ENCODE measurements around the gene EMC9. TPM values are rescaled to one million over a fixed set of nuclear protein-coding genes. Genes with fewer than 3 reads are reported as not detected.

Gene EMC9
- total RNA-seq, 1 experiment from 2014 or later = 42.0 TPM

DNA sequence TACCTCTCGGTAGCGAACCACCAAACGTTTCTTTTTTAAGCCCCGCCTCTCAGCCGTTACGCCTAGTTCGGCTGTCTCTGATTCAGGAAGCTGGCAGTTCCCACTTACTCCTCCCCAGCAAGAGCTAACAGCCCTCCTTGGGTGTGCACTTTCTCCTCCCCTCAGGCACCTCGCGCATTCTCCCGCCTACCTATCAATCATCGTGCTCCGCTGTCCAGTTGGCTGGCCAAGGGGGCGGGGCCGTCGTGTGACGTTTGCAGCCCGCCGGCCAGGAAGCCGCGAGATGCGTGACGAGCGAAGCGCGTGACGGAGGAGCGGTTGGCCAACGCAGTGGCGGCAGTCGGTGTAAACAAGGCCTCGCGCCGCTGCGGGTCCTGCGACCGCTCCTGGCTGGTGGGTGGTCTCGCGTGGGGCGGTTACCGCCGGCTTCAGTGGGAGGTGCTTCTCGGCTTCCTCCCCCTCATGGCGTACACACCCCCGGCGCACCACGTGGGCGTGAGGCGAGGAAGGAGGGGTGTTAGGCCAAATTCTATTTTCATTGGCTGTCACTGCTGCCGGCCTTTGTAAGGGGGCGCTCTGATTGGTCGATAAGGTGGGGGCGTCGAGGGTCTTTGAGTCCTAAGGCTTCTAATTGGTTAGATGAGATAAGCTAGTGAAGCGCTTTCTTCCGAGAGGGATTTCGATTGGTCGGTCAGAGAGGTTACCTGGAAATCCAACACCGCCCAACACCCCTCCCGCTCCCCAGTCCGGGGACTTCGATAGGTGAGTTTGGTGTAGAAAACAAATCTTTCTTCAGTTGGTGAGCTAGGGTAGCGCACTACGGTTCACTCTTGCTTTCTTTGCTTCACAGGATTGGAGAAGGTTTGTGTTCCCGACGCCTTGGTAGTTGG is 26.6 kb downstream of the EMC9 start, which contains the start of the genes DCAF11 and NRL (continued):
- TF ChIP-seq EZH2phosphoT487 (IDR thresholded peaks at IDR 0.05; ENCODE audit: borderline replicate concordance) (no peak), CBX3 (IDR thresholded peaks at IDR 0.05; ENCODE audit: low read depth) (no peak), RAD21 (IDR thresholded peaks at IDR 0.05; ENCODE audit: low read depth) (no peak), POLR2A (IDR thresholded peaks at IDR 0.05; ENCODE audit: borderline replicate concordance, extremely low read depth, insufficient read depth, insufficient read length) (peak; percentile 2), FOSL1 (IDR thresholded peaks at IDR 0.05; ENCODE audit: low read depth) (no peak), ELF1 (IDR thresholded peaks at IDR 0.05; ENCODE audit: borderline replicate concordance, low read depth) (peak; percentile 73), ZFX (IDR thresholded peaks at IDR 0.05) (no peak), JUND (IDR thresholded peaks at IDR 0.05) (no peak)

GRCh38 chr14:24113801-24114531 is 27.4 kb downstream of the EMC9 start:
- CTCF ChIA-PET = interaction anchor here (0.7 to 2.7 kb wide), 12 partner anchors 8 to 183 kb away, joined by 3 to 11 read pairs (median 4); partner anchors contain the start of genes EMC9, IRF9, PSME1 and PSME2
- Histone ChIP-seq H3K4me3 (replicated peaks in 1 of 2; ENCODE audit: low read depth in 1 of 2, low read length in 2 of 2) (peak overlapping the region; percentile 86 to 92), H3K9me2 (ENCODE audit: insufficient read depth) (no peaks in the 10 kb centered on the region), H3K4me2 (ENCODE audit: low read length) (peak overlapping the region; percentile 95), H3K27me3 (ENCODE audit: insufficient read depth, low read length) (no peaks in the 10 kb centered on the region), H2AFZ (ENCODE audit: low read depth, low read length, poor library complexity, severe bottlenecking) (peak overlapping the region; percentile 74), H3K9ac (ENCODE audit: low read length) (peak overlapping the region; percentile 84), H3K9me3 (ENCODE audit: control insufficient read depth in 1 of 2, insufficient read depth in 1 of 2, low read depth in 1 of 2, low read length in 2 of 2) (no peaks in the 10 kb centered on the region), H3K79me2 (ENCODE audit: insufficient read depth, low read length) (peaks cover 14% of the 10 kb centered on the region; the same call in 1 of the 2 replicates), H3K27ac (ENCODE audit: low read depth, low read length) (peak overlapping the region; percentile 97), H4K20me1 (ENCODE audit: insufficient read depth) (no peaks in the 10 kb centered on the region), H3K36me3 (ENCODE audit: control insufficient read depth in 1 of 2, insufficient read depth in 2 of 2, low read length in 2 of 2) (peaks cover 5 to 9% of the 10 kb centered on the region in 2 experiments; a peak in 2 of 4 replicates), H3K4me1 (ENCODE audit: control insufficient read depth in 1 of 2, insufficient read depth in 2 of 2, low read length in 2 of 2) (peaks cover 7 to 20% of the 10 kb centered on the region in 2 experiments; a peak in 3 of 4 replicates)
- peak; percentile 59 for ATAC-seq
- intact Hi-C loops (cut with micrococcal nuclease) = loop anchor here (1.0 to 5.0 kb wide), 4 partner anchors 20 to 98 kb away; partner anchors contain the start of genes CHMP4A, IRF9, PCK2 and PSME2
- RAD21 ChIA-PET (ENCODE audit: low non-redundant PET in 1 of 2, low total read pairs in 2 of 2, uncharacterized antibody in 2 of 2, unreplicated experiment in 2 of 2) = interaction anchor here (0.6 to 1.7 kb wide), 4 partner anchors 13 to 52 kb away, joined by 3 to 10 read pairs (median 4); partner anchors contain the start of genes EMC9 (in 1 of the 2) and PSME1 (in 1 of the 2)
- DNase-seq (ENCODE audit: low read depth, low spot score) = peak; percentile 94
- BruUV-seq (replicated peaks) = no TSS peak
- POLR2A ChIA-PET = interaction anchor here (0.8 to 2.6 kb wide), 17 partner anchors 9 to 184 kb away, joined by 3 to 49 read pairs (median 5); partner anchors contain the start of genes EMC9, FITM1, IPO4 and IRF9
- TF ChIP-seq EZH2 (IDR thresholded peaks at IDR 0.05) (no peak), JUND (IDR thresholded peaks at IDR 0.05) (no peak), ATF3 (IDR thresholded peaks at IDR 0.05) (no peak), CEBPB (IDR thresholded peaks at IDR 0.05; ENCODE audit: low read depth) (peak; percentile 81), EZH2phosphoT487 (IDR thresholded peaks at IDR 0.05; ENCODE audit: borderline replicate concordance) (no peak), POLR2A (IDR thresholded peaks at IDR 0.05; ENCODE audit: borderline replicate concordance, extremely low read depth, insufficient read depth, insufficient read length) (peak; percentile 73), YY1 (IDR thresholded peaks at IDR 0.05; ENCODE audit: extremely low read depth, insufficient replicate concordance, low read depth, low read length) (no peak), SIN3A (IDR thresholded peaks at IDR 0.05; ENCODE audit: low read depth) (peak; percentile 92), ZFX (IDR thresholded peaks at IDR 0.05) (peak; percentile 84), POLR2AphosphoS5 (IDR thresholded peaks at IDR 0.05; ENCODE audit: low read depth, low read length) (peak; percentile 83), TCF7L2 (IDR thresholded peaks at IDR 0.05; ENCODE audit: borderline replicate concordance, extremely low read depth, insufficient read depth, insufficient read length) (peak; percentile 69), EGR1 (IDR thresholded peaks at IDR 0.05; ENCODE audit: low read depth) (peak; percentile 92)
- TF ChIP-seq, protein P1, sequence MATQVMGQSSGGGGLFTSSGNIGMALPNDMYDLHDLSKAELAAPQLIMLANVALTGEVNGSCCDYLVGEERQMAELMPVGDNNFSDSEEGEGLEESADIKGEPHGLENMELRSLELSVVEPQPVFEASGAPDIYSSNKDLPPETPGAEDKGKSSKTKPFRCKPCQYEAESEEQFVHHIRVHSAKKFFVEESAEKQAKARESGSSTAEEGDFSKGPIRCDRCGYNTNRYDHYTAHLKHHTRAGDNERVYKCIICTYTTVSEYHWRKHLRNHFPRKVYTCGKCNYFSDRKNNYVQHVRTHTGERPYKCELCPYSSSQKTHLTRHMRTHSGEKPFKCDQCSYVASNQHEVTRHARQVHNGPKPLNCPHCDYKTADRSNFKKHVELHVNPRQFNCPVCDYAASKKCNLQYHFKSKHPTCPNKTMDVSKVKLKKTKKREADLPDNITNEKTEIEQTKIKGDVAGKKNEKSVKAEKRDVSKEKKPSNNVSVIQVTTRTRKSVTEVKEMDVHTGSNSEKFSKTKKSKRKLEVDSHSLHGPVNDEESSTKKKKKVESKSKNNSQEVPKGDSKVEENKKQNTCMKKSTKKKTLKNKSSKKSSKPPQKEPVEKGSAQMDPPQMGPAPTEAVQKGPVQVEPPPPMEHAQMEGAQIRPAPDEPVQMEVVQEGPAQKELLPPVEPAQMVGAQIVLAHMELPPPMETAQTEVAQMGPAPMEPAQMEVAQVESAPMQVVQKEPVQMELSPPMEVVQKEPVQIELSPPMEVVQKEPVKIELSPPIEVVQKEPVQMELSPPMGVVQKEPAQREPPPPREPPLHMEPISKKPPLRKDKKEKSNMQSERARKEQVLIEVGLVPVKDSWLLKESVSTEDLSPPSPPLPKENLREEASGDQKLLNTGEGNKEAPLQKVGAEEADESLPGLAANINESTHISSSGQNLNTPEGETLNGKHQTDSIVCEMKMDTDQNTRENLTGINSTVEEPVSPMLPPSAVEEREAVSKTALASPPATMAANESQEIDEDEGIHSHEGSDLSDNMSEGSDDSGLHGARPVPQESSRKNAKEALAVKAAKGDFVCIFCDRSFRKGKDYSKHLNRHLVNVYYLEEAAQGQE (IDR thresholded peaks at IDR 0.05; ENCODE audit: low read depth) = no peak
